HepG2 (cell line): ENCODE results near the gene TBC1D10A. TPM values are rescaled to one million over a fixed set of nuclear protein-coding genes. Genes with fewer than 3 reads are reported as not detected.

Experiments
- ATAC-seq: fragments of 200-7000 bp; cut with Tn5 transposase; 3 replicates; pipeline ENCODE4 v1.9.1; 2020; ENCODE audit warnings: mild to moderate bottlenecking, moderate library complexity
- BruUV-seq: library from RNA; stranded (reverse); fragments of 400-500 nt; replicated peaks from 2 replicates; lab custom pipeline; 2021; lab: Mats Ljungman, UMichigan
- CTCF ChIA-PET: fragments of 300-600 bp; formaldehyde crosslinking; extraction: SDS; loops from one replicate; lab custom pipeline; 2021; ENCODE audit warnings: low total read pairs, inconsistent platforms, low intra/inter-chr PET ratio; lab: Yijun Ruan, JAX
- POLR2A ChIA-PET: fragments of 350-600 bp; sonication (Branson Sonifier 250); formaldehyde crosslinking; loops from one replicate; lab custom pipeline; 2020; ENCODE audit warnings: antibody characterized with exemption, inconsistent platforms; lab: Yijun Ruan, JAX
- DNase-seq: peaks from one replicate; pipeline ENCODE4 v3.0.0-alpha.2; 2015; ENCODE audit warnings: low spot score
- FAIRE-seq: peaks from 3 replicates; lab custom pipeline; 2011; peaks lifted over from hg19 to GRCh38; lab: Jason Lieb, UNC
- H2AFZ ChIP-seq: one replicate; pipeline ENCODE4 v1.6.1; 2011; ENCODE audit warnings: low read length, inconsistent platforms
- H3K27ac ChIP-seq: fragments of 300-600 bp; 3 replicates; pipeline ENCODE4 v1.8.0; 2011; ENCODE audit warnings: mixed run types, mild to moderate bottlenecking, mixed read lengths, low read length, inconsistent platforms; ENCODE audit not compliant: insufficient read depth; ENCODE audit errors: extremely low read length
- H3K27me3 ChIP-seq, 2 experiments: fragments of 200-600 bp in 1 of 2; 2 replicates in 1 of 2; 3 replicates in 1 of 2; pipeline versions ENCODE4 v1.6.0 to v1.8.0; 2011; ENCODE audit warnings: low read length in 2 of 2, mild to moderate bottlenecking in 2 of 2, moderate library complexity in 2 of 2, inconsistent platforms in 1 of 2; ENCODE audit not compliant: insufficient read depth in 2 of 2, control insufficient read depth in 1 of 2
- H3K36me3 ChIP-seq, 2 experiments: fragments of 200-600 bp in 1 of 2; replicated peaks in 1 of 2; 2 replicates in 1 of 2; 3 replicates in 1 of 2; pipeline versions ENCODE4 v1.5.1 to v1.8.0; 2011; ENCODE audit warnings: low read length in 2 of 2, inconsistent platforms in 1 of 2; ENCODE audit not compliant: insufficient read depth in 2 of 2, control insufficient read depth in 1 of 2
- H3K4me1 ChIP-seq: 2 replicates; pipeline ENCODE4 v1.5.1; 2012; ENCODE audit warnings: low read length, inconsistent platforms; ENCODE audit not compliant: insufficient read depth
- H3K4me2 ChIP-seq: 2 replicates; pipeline ENCODE4 v1.6.0; 2011; ENCODE audit warnings: low read depth, low read length, inconsistent platforms
- H3K4me3 ChIP-seq, 3 experiments: fragments of 200-600 bp in 1 of 3; sonication (generic), shearing (Covaris generic) in 1 of 3; replicated peaks in 1 of 3; 2 replicates each; pipeline ENCODE4 v1.5.1; 2011 to 2016; ENCODE audit warnings: low read length in 3 of 3, inconsistent platforms in 2 of 3, low read depth in 2 of 3, mild to moderate bottlenecking in 2 of 3, control low read depth in 1 of 3, mixed read lengths in 1 of 3; ENCODE audit not compliant: insufficient read depth in 1 of 3
- H3K79me2 ChIP-seq: one replicate; pipeline ENCODE4 v1.6.1; 2011; ENCODE audit warnings: low read length, inconsistent platforms; ENCODE audit not compliant: insufficient read depth
- H3K9ac ChIP-seq: 2 replicates; pipeline ENCODE4 v1.6.0; 2011; ENCODE audit warnings: mild to moderate bottlenecking, low read depth, low read length, inconsistent platforms; ENCODE audit not compliant: insufficient read depth
- H3K9me3 ChIP-seq: 2 replicates; pipeline ENCODE4 v1.5.1; 2012; ENCODE audit warnings: mild to moderate bottlenecking, low read length
- H4K20me1 ChIP-seq: 2 replicates; pipeline ENCODE4 v1.6.0; 2011; ENCODE audit warnings: inconsistent platforms, mild to moderate bottlenecking, low read length, moderate library complexity; ENCODE audit not compliant: insufficient read depth
- FOXP4 ChIP-seq: sonication (generic); formaldehyde crosslinking; IDR thresholded peaks from 2 replicates; pipeline ENCODE4 v1.4.0; 2020; ENCODE audit warnings: missing genetic modification reagents
- HOXA9 ChIP-seq: sonication (generic); formaldehyde crosslinking; IDR thresholded peaks from 2 replicates; pipeline ENCODE4 v1.8.1; 2022; ENCODE audit warnings: missing genetic modification reagents, mild to moderate bottlenecking, moderate library complexity, borderline replicate concordance
- KDM5B ChIP-seq: sonication (generic); formaldehyde crosslinking; IDR thresholded peaks from 2 replicates; pipeline ENCODE4 v1.4.0; 2020; ENCODE audit warnings: missing genetic modification reagents, mild to moderate bottlenecking, borderline replicate concordance
- NFYB ChIP-seq: sonication (generic); formaldehyde crosslinking; IDR thresholded peaks from 2 replicates; pipeline ENCODE4 v1.4.0; 2020; ENCODE audit warnings: missing genetic modification reagents
- POLR2A ChIP-seq, 2 experiments: IDR thresholded peaks; 2 replicates each; pipeline ENCODE4 v1.6.1; 2011; ENCODE audit warnings: low read depth in 2 of 2, low read length in 2 of 2, mild to moderate bottlenecking in 1 of 2, moderate library complexity in 1 of 2; ENCODE audit not compliant: insufficient read depth in 1 of 2
- PREB ChIP-seq: sonication (generic); formaldehyde crosslinking; IDR thresholded peaks from 2 replicates; pipeline ENCODE4 v1.4.0; 2020; ENCODE audit warnings: missing genetic modification reagents
- RORA ChIP-seq: sonication (generic); formaldehyde crosslinking; IDR thresholded peaks from 2 replicates; pipeline ENCODE4 v1.5.0; 2020; ENCODE audit warnings: mild to moderate bottlenecking, missing genetic modification reagents, moderate library complexity
- RXRA ChIP-seq: sonication (generic); formaldehyde crosslinking; IDR thresholded peaks from 2 replicates; pipeline ENCODE4 v1.5.1; 2020; ENCODE audit warnings: missing genetic modification reagents
- SIN3B ChIP-seq: fragments of 150-350 bp; IDR thresholded peaks from 2 replicates; pipeline ENCODE4 v1.6.1; 2014; ENCODE audit warnings: low read length
- SRY ChIP-seq: sonication (generic); formaldehyde crosslinking; IDR thresholded peaks from 2 replicates; pipeline ENCODE4 v1.8.0; 2022; ENCODE audit warnings: mild to moderate bottlenecking, missing genetic modification reagents
- TSC22D2 ChIP-seq: sonication (generic); formaldehyde crosslinking; IDR thresholded peaks from 2 replicates; pipeline ENCODE4 v1.5.1; 2020; ENCODE audit warnings: missing genetic modification reagents, mild to moderate bottlenecking, borderline replicate concordance
- ZBTB37 ChIP-seq: sonication (generic); formaldehyde crosslinking; IDR thresholded peaks from 2 replicates; pipeline ENCODE4 v1.4.0; 2020; ENCODE audit warnings: mild to moderate bottlenecking, missing genetic modification reagents
- ZFP41 ChIP-seq: sonication (generic); formaldehyde crosslinking; IDR thresholded peaks from 2 replicates; pipeline ENCODE4 v1.4.0; 2020; ENCODE audit warnings: mild to moderate bottlenecking, missing genetic modification reagents, borderline replicate concordance
- ZMYM4 ChIP-seq: sonication (generic); formaldehyde crosslinking; IDR thresholded peaks from 2 replicates; pipeline ENCODE4 v1.8.1; 2023; ENCODE audit warnings: mild to moderate bottlenecking, missing genetic modification reagents
- ZNF674 ChIP-seq: sonication (generic); formaldehyde crosslinking; IDR thresholded peaks from 2 replicates; pipeline ENCODE4 v1.5.0; 2020; ENCODE audit warnings: low read depth, mild to moderate bottlenecking, missing genetic modification reagents
- ZNF780A ChIP-seq: sonication (generic); formaldehyde crosslinking; IDR thresholded peaks from 2 replicates; pipeline ENCODE4 v1.8.0; 2022; ENCODE audit warnings: mild to moderate bottlenecking, missing genetic modification reagents, moderate library complexity
- ZNF782 ChIP-seq: sonication (generic); formaldehyde crosslinking; IDR thresholded peaks from 2 replicates; pipeline ENCODE4 v1.4.0; 2020; ENCODE audit warnings: missing genetic modification reagents, mild to moderate bottlenecking, borderline replicate concordance
- ZNF784 ChIP-seq: sonication (generic); formaldehyde crosslinking; IDR thresholded peaks from 2 replicates; pipeline ENCODE4 v1.5.1; 2020; ENCODE audit warnings: missing genetic modification reagents, mild to moderate bottlenecking, borderline replicate concordance
- ZNF841 ChIP-seq: sonication (generic); formaldehyde crosslinking; IDR thresholded peaks from 2 replicates; pipeline ENCODE4 v1.8.1; 2023; ENCODE audit warnings: missing genetic modification reagents, borderline replicate concordance
- WGBS: methylation state at CpG from one replicate; pipeline ENCODE4 v1.1.6; 2017; ENCODE audit warnings: low lambda C conversion rate; 5-methylcytosine and 5-hydroxymethylcytosine counted together
- in situ Hi-C: cut with HindIII; loops from 2 replicates; pipeline ENCODE4 v1.10.0; 2017; ENCODE audit warnings: low pct_unique_long_range_greater_than_20kb; ENCODE audit not compliant: extremely low pct_ligation_motif_present
- intact Hi-C: fragments of 100-400 bp; cut with micrococcal nuclease; formaldehyde crosslinking; loops from one replicate; pipeline ENCODE4 v1.10.0; 2022; ENCODE audit not compliant: unreplicated experiment
- polyA plus RNA-seq, 8 experiments: library from polyadenylated mRNA; depleted of rRNA in 3 of 8; stranded (reverse) in 7 of 8; unstranded in 1 of 8; fragments of >200 nt; fragmentation: Illumina TruSeq in 4 of 8; extraction: Trizol in 4 of 8; gene quantifications; 2 replicates each; pipeline versions ENCODE4 v1.2.1 to v1.2.3, GENCODE V29; 2011 to 2016; ENCODE audit warnings: low read depth in 4 of 8, missing spikeins in 1 of 8, mixed read lengths in 1 of 8; ENCODE audit not compliant: insufficient read depth in 1 of 8
- total RNA-seq, 5 experiments: library from RNA; depleted of rRNA; stranded (reverse); fragments of >200 nt; fragmentation: Illumina TruSeq; extraction: Trizol; gene quantifications; 2 replicates each; pipeline ENCODE4 v1.2.3, GENCODE V29; 2016; ENCODE audit warnings: low read depth in 1 of 5

Gene TBC1D10A
- total and polyA plus RNA-seq, 2 of the 13 experiments (the other 11 are each of a cell fraction or from before 2014, with no cell fraction given): 4.2 to 4.9 TPM

GRCh38 chr22:30297991-30298701, 28.6 kb downstream of the TBC1D10A start:
- no peak for DNase-seq
- Histone ChIP-seq H3K4me2 (no peak overlapping the region), H3K9ac (no peak overlapping the region), H3K4me3 (no peak overlapping the region), H3K27ac (no peak overlapping the region), H3K4me1 (no peaks in the 10 kb centered on the region), H3K9me3 (no peaks in the 10 kb centered on the region), H2AFZ (no peak overlapping the region), H3K36me3 (peaks cover 11 to 17% of the 10 kb centered on the region in 2 experiments; a peak in 3 of 5 replicates), H3K79me2 (no peaks in the 10 kb centered on the region), H3K27me3 (no peaks in the 10 kb centered on the region), H4K20me1 (no peaks in the 10 kb centered on the region)
- ChIA-PET CTCF (no interaction called here), POLR2A (no interaction called here)
- 67% methylated on average over 2 of the region's 9 CpGs for WGBS
- FAIRE-seq: no peak
- no peak for ATAC-seq
- in situ Hi-C loops (no loop called here), intact Hi-C loops (no loop called here)
- TF ChIP-seq KDM5B (CRISPR knock-in tag) (no peak), HOXA9 (CRISPR knock-in tag) (no peak), PREB (no peak), RORA (CRISPR knock-in tag) (no peak), NFYB (CRISPR knock-in tag) (no peak), SIN3B (no peak), ZNF674 (CRISPR knock-in tag) (no peak), ZNF841 (no peak), SRY (CRISPR knock-in tag) (no peak), ZNF780A (CRISPR knock-in tag) (no peak), ZNF782 (CRISPR knock-in tag) (no peak), ZNF784 (CRISPR knock-in tag) (no peak), FOXP4 (CRISPR knock-in tag) (no peak), ZMYM4 (CRISPR knock-in tag) (no peak), RXRA (CRISPR knock-in tag) (no peak), ZFP41 (no peak), ZBTB37 (CRISPR knock-in tag) (no peak), POLR2A (IDR thresholded peaks at IDR 0.05; ENCODE audit: insufficient read depth in 1 of 2, low read depth in 2 of 2, low read length in 2 of 2) (no peak), TSC22D2 (no peak)
- no TSS peak for BruUV-seq
